ENCODE results near the gene ZKSCAN3.

Gene ZKSCAN3

DNA sequence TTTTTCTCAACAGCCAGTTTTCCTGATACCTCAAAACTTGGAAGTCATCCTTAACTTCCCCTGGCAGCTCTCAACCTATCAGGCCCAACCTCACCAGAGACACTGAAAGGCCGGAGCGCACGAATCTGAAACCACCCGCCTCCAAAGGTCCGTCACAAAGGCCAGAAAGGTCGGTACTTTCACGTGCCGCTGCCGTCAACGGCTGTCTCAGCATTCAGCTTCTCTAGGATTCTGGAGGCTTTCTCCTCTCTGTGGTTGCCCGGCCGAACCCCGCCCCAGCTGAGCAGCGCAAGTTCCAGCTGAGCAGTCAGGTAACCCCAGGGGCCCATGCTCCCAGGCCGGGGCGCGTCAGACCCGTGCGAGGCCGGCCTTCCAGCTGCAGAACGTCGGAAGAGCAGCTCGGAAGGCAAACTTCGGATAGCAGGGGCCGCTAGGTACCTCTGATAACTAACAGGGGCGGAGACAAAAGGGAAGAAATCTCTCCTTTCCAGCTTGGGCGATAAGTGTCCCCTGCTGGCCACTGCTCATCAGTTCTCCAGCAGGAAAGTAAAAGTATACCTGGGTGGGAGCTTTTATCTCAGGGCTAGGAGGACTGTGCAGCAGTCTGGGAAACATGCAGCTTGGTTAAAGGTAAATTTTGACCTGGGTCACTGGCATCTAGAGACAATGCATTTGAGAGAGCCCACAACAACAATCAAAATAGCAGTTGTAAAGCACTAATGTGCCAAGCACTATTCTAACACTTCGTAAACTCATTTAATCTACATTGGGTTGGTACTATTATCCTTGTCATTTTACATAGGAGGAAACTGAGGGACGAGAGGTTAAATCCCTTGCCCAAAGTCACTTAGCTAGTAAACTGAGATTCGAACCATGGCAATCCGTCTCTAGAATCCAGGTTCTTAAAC is 33.7 kb downstream of the ZKSCAN3 start:
- peak overlapping the region; percentile 81 for H3K27ac ChIP-seq
- TF ChIP-seq, protein P1, sequence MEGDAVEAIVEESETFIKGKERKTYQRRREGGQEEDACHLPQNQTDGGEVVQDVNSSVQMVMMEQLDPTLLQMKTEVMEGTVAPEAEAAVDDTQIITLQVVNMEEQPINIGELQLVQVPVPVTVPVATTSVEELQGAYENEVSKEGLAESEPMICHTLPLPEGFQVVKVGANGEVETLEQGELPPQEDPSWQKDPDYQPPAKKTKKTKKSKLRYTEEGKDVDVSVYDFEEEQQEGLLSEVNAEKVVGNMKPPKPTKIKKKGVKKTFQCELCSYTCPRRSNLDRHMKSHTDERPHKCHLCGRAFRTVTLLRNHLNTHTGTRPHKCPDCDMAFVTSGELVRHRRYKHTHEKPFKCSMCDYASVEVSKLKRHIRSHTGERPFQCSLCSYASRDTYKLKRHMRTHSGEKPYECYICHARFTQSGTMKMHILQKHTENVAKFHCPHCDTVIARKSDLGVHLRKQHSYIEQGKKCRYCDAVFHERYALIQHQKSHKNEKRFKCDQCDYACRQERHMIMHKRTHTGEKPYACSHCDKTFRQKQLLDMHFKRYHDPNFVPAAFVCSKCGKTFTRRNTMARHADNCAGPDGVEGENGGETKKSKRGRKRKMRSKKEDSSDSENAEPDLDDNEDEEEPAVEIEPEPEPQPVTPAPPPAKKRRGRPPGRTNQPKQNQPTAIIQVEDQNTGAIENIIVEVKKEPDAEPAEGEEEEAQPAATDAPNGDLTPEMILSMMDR (conservative IDR thresholded peaks at IDR 0.05), result peak; percentile 93

DNA sequence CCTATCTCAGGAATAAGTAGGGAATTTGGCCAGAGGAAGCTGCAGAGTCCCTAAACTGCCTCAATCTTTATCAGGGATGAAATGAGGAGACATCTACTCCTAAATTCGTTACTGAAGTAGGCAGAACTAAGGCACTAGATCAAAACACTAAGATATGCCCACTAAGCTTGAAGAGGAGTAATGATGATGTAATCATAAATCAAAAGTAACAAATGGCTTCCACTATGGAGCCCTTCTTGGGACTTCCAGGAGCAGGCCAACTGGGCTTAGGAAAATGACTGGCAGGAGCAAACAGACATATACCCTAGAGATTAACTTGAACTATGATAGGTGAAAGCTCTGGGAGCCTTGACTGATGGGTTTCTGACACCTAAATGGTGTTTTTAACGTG is 34.4 kb downstream of the ZKSCAN3 start:
- peak overlapping the region; percentile 81 for H3K27ac ChIP-seq
- TF ChIP-seq, protein P1 (conservative IDR thresholded peaks at IDR 0.05), result no peak

DNA sequence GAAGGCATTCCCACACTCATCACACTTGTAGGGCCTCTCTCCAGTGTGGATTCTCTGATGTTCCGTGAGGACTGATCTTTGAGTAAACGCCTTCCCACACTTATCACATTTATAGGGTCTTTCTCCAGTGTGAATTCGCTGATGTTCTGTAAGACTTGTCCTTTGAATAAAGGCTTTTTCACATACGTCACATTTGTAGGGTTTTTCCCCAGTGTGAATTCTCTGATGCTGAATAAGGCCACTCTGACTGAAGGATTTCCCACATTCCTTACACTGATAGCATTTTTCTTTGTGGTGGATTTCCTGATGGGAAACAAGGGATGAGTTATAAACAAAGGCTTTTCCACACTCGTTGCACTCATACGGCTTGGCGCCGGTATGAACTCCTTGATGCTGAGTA is 40.9 kb downstream of the ZKSCAN3 start:
- TF ChIP-seq, protein P1 (conservative IDR thresholded peaks at IDR 0.05), result no peak
- H3K27ac ChIP-seq, result no peak overlapping the region

DNA sequence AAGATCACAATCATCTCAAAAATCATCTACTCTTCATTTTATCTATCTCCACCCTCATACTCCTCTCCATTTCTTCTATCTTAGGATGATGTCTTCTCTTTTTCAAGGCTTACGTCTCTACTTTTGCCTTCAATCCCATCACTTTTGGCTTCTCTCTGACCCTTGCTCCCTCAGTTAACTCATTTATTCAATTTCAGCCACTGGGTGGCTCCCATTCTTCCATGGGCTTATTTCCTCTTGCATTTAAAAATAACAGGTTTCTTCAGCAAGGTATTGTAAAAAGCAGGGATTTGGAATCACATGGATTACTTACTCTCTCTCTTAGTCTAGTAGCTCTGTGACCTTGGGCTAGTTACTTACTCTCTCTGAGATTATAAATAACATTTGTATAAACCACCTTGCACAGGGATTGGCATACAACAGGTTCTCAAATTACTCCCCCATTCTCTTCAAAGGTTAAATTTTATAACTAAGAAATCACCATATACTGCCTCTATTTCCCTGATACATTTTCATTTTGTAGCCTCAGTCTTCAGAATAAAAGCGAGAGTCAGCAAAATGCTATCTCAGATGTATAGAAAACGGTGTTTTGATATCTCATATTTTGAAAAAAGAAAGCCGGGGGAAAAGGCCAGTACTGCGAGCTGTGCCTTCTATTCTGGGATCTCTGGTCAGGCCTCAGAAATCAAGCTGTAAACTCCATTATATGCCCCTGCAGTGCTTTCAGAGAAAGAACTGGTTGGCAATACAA is 44.3 kb downstream of the ZKSCAN3 start:
- H3K27ac ChIP-seq, result no peak overlapping the region
- TF ChIP-seq, protein P1 (conservative IDR thresholded peaks at IDR 0.05), result peak; percentile 81

DNA sequence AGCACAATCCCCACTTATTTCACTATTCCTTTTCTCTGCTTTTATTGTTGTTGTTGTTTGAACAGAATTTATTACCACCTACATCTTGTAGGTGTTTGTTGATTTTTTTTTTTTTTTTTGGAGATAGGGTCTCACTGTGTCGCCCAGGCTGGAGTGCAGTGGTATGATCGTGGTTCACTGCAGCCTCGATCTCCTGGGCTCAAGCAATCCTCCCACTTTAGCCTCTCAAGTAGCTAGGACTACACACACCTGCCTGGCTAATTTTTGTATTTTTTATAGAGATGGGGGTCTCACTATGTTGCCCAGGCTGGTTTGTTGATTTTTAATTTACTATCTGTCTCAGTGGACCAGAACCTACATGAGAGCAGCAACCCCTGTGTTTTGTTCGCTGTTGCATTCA is 46.2 kb downstream of the ZKSCAN3 start:
- peak overlapping the region; percentile 5; the same call in 1 of the 2 replicates for H3K27ac ChIP-seq
- TF ChIP-seq, protein P1 (conservative IDR thresholded peaks at IDR 0.05), result no peak

DNA sequence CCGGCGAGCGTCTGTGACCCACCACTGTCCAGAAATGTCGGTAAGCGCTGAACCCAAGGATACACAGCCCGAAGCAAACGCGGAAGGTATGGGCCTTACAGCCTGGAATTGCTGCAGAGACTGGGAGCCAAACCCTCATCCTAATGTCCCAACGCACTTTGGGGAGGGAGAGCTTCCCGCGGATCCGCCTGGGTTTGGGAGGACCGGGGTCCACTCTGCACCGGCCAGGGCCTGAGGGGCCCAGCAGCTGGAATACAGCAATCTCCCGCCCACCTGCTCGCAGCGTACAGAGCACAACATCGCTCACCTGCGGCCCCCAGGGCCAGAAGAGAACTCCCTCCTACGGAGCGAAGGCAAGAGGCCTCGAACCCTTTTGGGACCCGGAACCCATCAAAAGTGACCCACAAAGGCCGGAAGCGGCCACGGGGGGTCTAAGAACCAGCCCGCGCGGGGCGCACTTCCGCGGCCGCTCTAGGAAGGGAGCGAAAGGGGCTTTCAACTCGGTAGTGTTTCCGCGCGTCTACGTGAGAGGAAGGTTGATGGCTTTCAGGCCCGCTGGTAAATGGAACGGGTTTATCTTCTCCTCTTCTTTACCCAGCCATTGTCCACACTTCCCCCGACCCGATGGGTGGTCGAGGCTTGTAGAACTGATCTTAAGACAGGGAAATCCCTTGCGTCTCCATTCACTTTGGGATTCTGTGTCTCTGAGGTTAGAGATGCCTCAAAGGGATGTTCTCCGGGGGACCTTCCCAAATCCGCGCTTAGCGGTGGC is 49.8 kb downstream of the ZKSCAN3 start, which contains the start of gene ZSCAN12:
TSS of gene ZSCAN12 (minus strand) at position 398 of the 772 bp plus-strand sequence. CDS start 1,342 bp downstream, outside the sequence.
- H3K27ac ChIP-seq, result no peak within 1 kb of the TSS
- TF ChIP-seq, protein P1 (conservative IDR thresholded peaks at IDR 0.05), result no peak

DNA sequence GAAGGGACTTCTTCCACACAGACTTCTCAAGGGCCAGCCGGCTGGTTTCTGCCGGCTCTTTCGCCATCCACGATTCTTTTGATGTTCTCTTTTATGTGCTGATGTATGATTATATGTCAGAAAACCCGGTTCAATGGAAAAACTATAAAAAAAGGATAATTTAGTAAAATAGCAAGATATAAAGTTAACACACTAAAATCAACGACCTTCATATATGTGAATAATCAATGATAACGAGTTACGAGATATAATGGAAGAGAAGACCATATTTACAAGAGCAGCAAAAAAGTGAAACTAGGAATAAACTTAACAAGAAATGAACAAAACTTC is 50.3 kb downstream of the ZKSCAN3 start:
- no peak overlapping the region for H3K27ac ChIP-seq
- TF ChIP-seq, protein P1 (conservative IDR thresholded peaks at IDR 0.05), result no peak

All from VCaP (cell line).